Neural cell (in vitro differentiated cells): ENCODE measurements around the gene TOLLIP. TPM values are rescaled to one million over a fixed set of nuclear protein-coding genes. Genes with fewer than 3 reads are reported as not detected.

ENCODE experiments used
- H2AFZ ChIP-seq: fragments of 200-600, 300-800 bp; sonication (generic), shearing (Covaris generic); 2 replicates; pipeline ENCODE4 v1.6.0; 2014; ENCODE audit warnings: low read depth, mild to moderate bottlenecking, antibody characterized with exemption, low read length, moderate library complexity
- H3F3A ChIP-seq: fragments of 200-600 bp; shearing (Covaris generic); 2 replicates; pipeline ENCODE4 v1.6.1; 2016; ENCODE audit warnings: mild to moderate bottlenecking, moderate library complexity, mixed read lengths, antibody characterized with exemption, low read length; ENCODE audit not compliant: insufficient read depth, poor library complexity, severe bottlenecking
- H3K27ac ChIP-seq: fragments of 200-600, 300-800 bp; sonication (generic), shearing (Covaris generic); 2 replicates; pipeline ENCODE4 v1.5.1; 2014; ENCODE audit warnings: mild to moderate bottlenecking, low read length, moderate library complexity
- H3K27me3 ChIP-seq: fragments of 300-800, 200-600 bp; sonication (generic), shearing (Covaris generic); 2 replicates; pipeline ENCODE4 v1.6.0; 2014; ENCODE audit warnings: mild to moderate bottlenecking, low read depth, low read length, moderate library complexity; ENCODE audit not compliant: insufficient read depth
- H3K36me3 ChIP-seq: fragments of 300-800, 200-600 bp; sonication (generic), shearing (Covaris generic); 2 replicates; pipeline ENCODE4 v1.5.1; 2014; ENCODE audit warnings: mild to moderate bottlenecking, antibody characterized with exemption, low read length, moderate library complexity; ENCODE audit not compliant: insufficient read depth
- H3K4me2 ChIP-seq: fragments of 300-800, 200-600 bp; sonication (generic), shearing (Covaris generic); 2 replicates; pipeline ENCODE4 v1.6.0; 2014; ENCODE audit warnings: mild to moderate bottlenecking, low read length
- H3K4me3 ChIP-seq: fragments of 300-800, 200-600 bp; sonication (generic), shearing (Covaris generic); 2 replicates; pipeline ENCODE4 v1.5.1; 2014; ENCODE audit warnings: mild to moderate bottlenecking, low read length, moderate library complexity
- H3K79me2 ChIP-seq: fragments of 200-600 bp; shearing (Covaris generic); replicated peaks from 2 replicates; pipeline ENCODE4 v1.6.0; 2014; ENCODE audit warnings: mild to moderate bottlenecking, low read length, moderate library complexity; ENCODE audit not compliant: insufficient read depth
- H3K9ac ChIP-seq: fragments of 300-800, 200-600 bp; sonication (generic), shearing (Covaris generic); 2 replicates; pipeline ENCODE4 v1.6.1; 2016; ENCODE audit warnings: mild to moderate bottlenecking, low read length, mixed read lengths
- H3K9me2 ChIP-seq: fragments of 200-600 bp; shearing (Covaris generic); 2 replicates; pipeline ENCODE4 v1.6.1; 2016; ENCODE audit warnings: mild to moderate bottlenecking, low read length, mixed read lengths; ENCODE audit not compliant: insufficient read depth
- H3K9me3 ChIP-seq: fragments of 200-600, 300-800 bp; sonication (generic), shearing (Covaris generic); 2 replicates; pipeline ENCODE4 v1.6.1; 2016; ENCODE audit warnings: mild to moderate bottlenecking, mixed run types, low read length, moderate library complexity, mixed read lengths
- H4K20me1 ChIP-seq: fragments of 200-600 bp; shearing (Covaris generic); 2 replicates; pipeline ENCODE4 v1.6.1; 2016; ENCODE audit warnings: mild to moderate bottlenecking, mixed run types; ENCODE audit not compliant: insufficient read depth
- CTCF ChIP-seq: fragments of 450-650 bp; IDR thresholded peaks from 2 replicates; pipeline ENCODE4 v1.5.1; 2014; ENCODE audit warnings: antibody characterized with exemption, mild to moderate bottlenecking, moderate library complexity; ENCODE audit not compliant: poor library complexity, severe bottlenecking
- EP300 ChIP-seq: fragments of 450-650 bp; conservative IDR thresholded peaks from 2 replicates; pipeline ENCODE4 v1.6.1; 2014; ENCODE audit warnings: antibody characterized with exemption, mild to moderate bottlenecking, moderate library complexity; ENCODE audit not compliant: poor library complexity, severe bottlenecking
- EZH2 ChIP-seq: fragments of 200-600, 300-800 bp; shearing (Covaris generic), sonication (generic); IDR thresholded peaks from 2 replicates; pipeline ENCODE4 v1.6.1; 2014; ENCODE audit warnings: antibody characterized with exemption, low read length, borderline replicate concordance, mild to moderate bottlenecking; ENCODE audit not compliant: insufficient read depth, poor library complexity, severe bottlenecking
- MXI1 ChIP-seq: fragments of 450-650 bp; conservative IDR thresholded peaks from 2 replicates; pipeline ENCODE4 v1.6.1; 2014; ENCODE audit warnings: antibody characterized with exemption, mild to moderate bottlenecking; ENCODE audit not compliant: poor library complexity, severe bottlenecking
- POLR2AphosphoS5 ChIP-seq: IDR thresholded peaks from 2 replicates; pipeline ENCODE4 v1.6.1; 2012
- RAD21 ChIP-seq: fragments of 450-650 bp; conservative IDR thresholded peaks from 2 replicates; pipeline ENCODE4 v1.6.1; 2014; ENCODE audit warnings: antibody characterized with exemption, mild to moderate bottlenecking, moderate library complexity
- REST ChIP-seq: IDR thresholded peaks from 2 replicates; pipeline ENCODE4 v1.6.1; 2012; ENCODE audit warnings: borderline replicate concordance
- SMC3 ChIP-seq: fragments of 450-650 bp; conservative IDR thresholded peaks from 2 replicates; pipeline ENCODE4 v1.6.1; 2014; ENCODE audit warnings: antibody characterized with exemption, mild to moderate bottlenecking, moderate library complexity; ENCODE audit not compliant: poor library complexity
- TAF1 ChIP-seq: IDR thresholded peaks from 2 replicates; pipeline ENCODE4 v1.6.1; 2012; ENCODE audit warnings: low read depth
- polyA plus RNA-seq: library from polyadenylated mRNA; depleted of rRNA; stranded (reverse); fragments of >200 nt; gene quantifications from 2 replicates; pipeline ENCODE4 v1.2.3, GENCODE V29; 2014

The TOLLIP gene
- polyA plus RNA-seq, 1 donor from 2014 or later = 24.1 TPM

DNA sequence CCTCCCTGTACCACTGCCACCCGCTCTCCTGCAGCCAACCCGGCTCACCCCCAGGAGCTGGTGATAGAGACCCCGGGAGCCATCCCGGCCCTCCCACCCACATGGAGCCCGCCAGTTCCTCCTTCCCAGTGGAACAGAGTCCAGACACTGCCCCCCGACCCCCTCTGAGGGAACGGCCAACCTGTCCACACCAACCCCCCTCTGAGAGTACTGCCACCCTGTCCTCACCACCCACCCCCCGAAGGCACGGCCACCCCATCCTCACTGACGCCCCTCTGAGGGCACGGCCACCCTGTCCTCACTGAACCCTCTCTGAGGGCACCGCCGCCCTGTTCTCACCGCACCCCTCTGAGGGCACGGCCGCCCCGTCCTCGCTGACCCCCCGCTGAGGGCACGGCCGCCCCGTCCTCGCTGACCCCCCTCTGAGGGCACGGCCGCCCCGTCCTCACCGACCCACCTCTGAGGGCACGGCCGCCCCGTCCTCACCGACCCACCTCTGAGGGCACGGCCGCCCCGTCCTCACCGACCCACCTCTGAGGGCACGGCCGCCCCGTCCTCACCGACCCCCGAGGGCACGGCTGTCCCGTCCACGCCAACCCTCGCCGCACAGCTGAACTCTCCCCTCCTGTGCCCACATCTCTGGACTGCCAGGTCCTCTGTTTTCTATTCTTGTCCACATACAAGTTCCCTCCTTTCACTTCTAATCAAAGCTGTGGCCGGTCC lies 18.0 kb downstream of the TOLLIP start:
- TF ChIP-seq TAF1 (no peak), MXI1 (no peak), SMC3 (no peak), EP300 (no peak), REST (no peak), POLR2AphosphoS5 (no peak), CTCF (no peak), EZH2 (no peak), RAD21 (no peak)
- no peaks in the 10 kb centered on the region for H3K9me3 ChIP-seq
- H3K79me2 ChIP-seq = peaks cover 3% of the 10 kb centered on the region
- no peaks in the 10 kb centered on the region for H3K36me3 ChIP-seq
- H3K4me3 ChIP-seq = no peak overlapping the region
- no peak overlapping the region for H2AFZ ChIP-seq
- H3K4me2 ChIP-seq = no peak overlapping the region
- H3K27ac ChIP-seq = no peak overlapping the region
- H3K9ac ChIP-seq = no peak overlapping the region
- no peaks in the 10 kb centered on the region for H3K9me2 ChIP-seq
- no peaks in the 10 kb centered on the region for H3F3A ChIP-seq
- H4K20me1 ChIP-seq = no peaks in the 10 kb centered on the region
- no peaks in the 10 kb centered on the region for H3K27me3 ChIP-seq

- no peaks in the 10 kb centered on the region for H4K20me1 ChIP-seq
Measured at GRCh38 chr11:1290052-1291040, 19.1 kb downstream of the TOLLIP start.

More at GRCh38 chr11:1290052-1291040, 19.1 kb downstream of the TOLLIP start:
- no peaks in the 10 kb centered on the region for H3K9me2 ChIP-seq
- no peak overlapping the region for H2AFZ ChIP-seq
- no peak overlapping the region for H3K27ac ChIP-seq
- no peak overlapping the region for H3K4me3 ChIP-seq
- no peak overlapping the region for H3K4me2 ChIP-seq
- no peaks in the 10 kb centered on the region for H3K9me3 ChIP-seq
- no peaks in the 10 kb centered on the region for H3K36me3 ChIP-seq
- TF ChIP-seq EP300 (no peak), CTCF (no peak), EZH2 (no peak), REST (no peak), TAF1 (no peak), MXI1 (no peak), POLR2AphosphoS5 (no peak), SMC3 (no peak), RAD21 (no peak)
- no peaks in the 10 kb centered on the region for H3K79me2 ChIP-seq
- H3F3A ChIP-seq = no peaks in the 10 kb centered on the region
- no peak overlapping the region for H3K9ac ChIP-seq
- no peaks in the 10 kb centered on the region for H3K27me3 ChIP-seq
